Caco-2 (cell line): ENCODE results near the gene CSF3. TPM values are rescaled to one million over a fixed set of nuclear protein-coding genes. Genes with fewer than 3 reads are reported as not detected.

Experiments
- BruUV-seq: library from RNA; stranded (reverse); fragments of 400-500 nt; replicated peaks from 2 replicates; lab custom pipeline; 2021; lab: Mats Ljungman, UMichigan
- CTCF ChIA-PET: fragments of 300-600 bp; sonication (Branson Sonifier 250); formaldehyde crosslinking; loops from one replicate; lab custom pipeline; 2022; ENCODE audit warnings: antibody characterized with exemption; lab: Charles Lee
- POLR2A ChIA-PET: fragments of 300-600 bp; sonication (Branson Sonifier 250); formaldehyde crosslinking; loops from one replicate; lab custom pipeline; 2022; ENCODE audit warnings: antibody characterized with exemption; lab: Charles Lee
- DNase-seq, 2 experiments: peaks; one replicate each; pipeline versions ENCODE4 v3.0.0 to v3.0.0-alpha.2; 2020 to 2022
- H3K27me3 ChIP-seq: replicated peaks from 2 replicates; pipeline ENCODE4 v1.6.0; 2011; ENCODE audit warnings: low read length; ENCODE audit not compliant: control insufficient read depth, insufficient read depth
- H3K36me3 ChIP-seq: 2 replicates; pipeline ENCODE4 v1.5.1; 2011; ENCODE audit warnings: low read length; ENCODE audit not compliant: control insufficient read depth, insufficient read depth
- H3K4me1 ChIP-seq: fragments of 250-450 bp; sonication (Bioruptor Pico); 2 replicates; pipeline ENCODE4 v1.5.1; 2020; ENCODE audit warnings: mild to moderate bottlenecking
- H3K4me3 ChIP-seq: 2 replicates; pipeline ENCODE4 v1.5.1; 2011; ENCODE audit warnings: low read depth, mild to moderate bottlenecking, control low read depth, low read length
- H3K9me3 ChIP-seq: fragments of 250-450 bp; sonication (Bioruptor Pico); 2 replicates; pipeline ENCODE4 v1.5.1; 2020; ENCODE audit warnings: mild to moderate bottlenecking, moderate library complexity
- H3K27ac Mint-ChIP-seq: one replicate; pipeline ENCODE4 v1.8.0; 2022; ENCODE audit warnings: mixed read lengths; ENCODE audit not compliant: unreplicated experiment
- H3K27me3 Mint-ChIP-seq: one replicate; pipeline ENCODE4 v1.8.0; 2022; ENCODE audit warnings: mixed read lengths; ENCODE audit not compliant: insufficient read depth, unreplicated experiment
- H3K36me3 Mint-ChIP-seq: one replicate; pipeline ENCODE4 v1.8.0; 2022; ENCODE audit warnings: mild to moderate bottlenecking, mixed read lengths; ENCODE audit not compliant: insufficient read depth, unreplicated experiment
- H3K4me1 Mint-ChIP-seq: one replicate; pipeline ENCODE4 v1.8.0; 2022; ENCODE audit warnings: low read depth, mixed read lengths; ENCODE audit not compliant: unreplicated experiment
- H3K4me3 Mint-ChIP-seq: one replicate; pipeline ENCODE4 v1.8.0; 2022; ENCODE audit warnings: mild to moderate bottlenecking, moderate library complexity, mixed read lengths; ENCODE audit not compliant: unreplicated experiment
- H3K9me3 Mint-ChIP-seq: one replicate; pipeline ENCODE4 v1.8.0; 2022; ENCODE audit warnings: mixed read lengths; ENCODE audit not compliant: unreplicated experiment
- intact Hi-C: fragments of 100-400 bp; cut with micrococcal nuclease; formaldehyde crosslinking; loops from one replicate; pipeline ENCODE4 v1.10.0; 2022; ENCODE audit not compliant: unreplicated experiment
- total RNA-seq: library from RNA; stranded (reverse); gene quantifications from 2 replicates; pipeline ENCODE4 v1.2.3, GENCODE V29; 2022
- TF ChIP-seq, protein P1 (sequence below), 2 experiments: fragments of 200-600 bp in 1 of 2; IDR thresholded peaks; 1 replicate in 1 of 2; 2 replicates in 1 of 2; pipeline versions ENCODE4 v1.5.1 to v1.8.0; 2011 to 2022; ENCODE audit warnings: antibody characterized with exemption in 1 of 2, control low read depth in 1 of 2, inconsistent platforms in 1 of 2, low read depth in 1 of 2, low read length in 1 of 2, mild to moderate bottlenecking in 1 of 2, moderate library complexity in 1 of 2; ENCODE audit not compliant: insufficient read depth in 1 of 2, severe bottlenecking in 1 of 2, unreplicated experiment in 1 of 2

CSF3 gene
- total RNA-seq, 1 experiment from 2014 or later = not detected

DNA sequence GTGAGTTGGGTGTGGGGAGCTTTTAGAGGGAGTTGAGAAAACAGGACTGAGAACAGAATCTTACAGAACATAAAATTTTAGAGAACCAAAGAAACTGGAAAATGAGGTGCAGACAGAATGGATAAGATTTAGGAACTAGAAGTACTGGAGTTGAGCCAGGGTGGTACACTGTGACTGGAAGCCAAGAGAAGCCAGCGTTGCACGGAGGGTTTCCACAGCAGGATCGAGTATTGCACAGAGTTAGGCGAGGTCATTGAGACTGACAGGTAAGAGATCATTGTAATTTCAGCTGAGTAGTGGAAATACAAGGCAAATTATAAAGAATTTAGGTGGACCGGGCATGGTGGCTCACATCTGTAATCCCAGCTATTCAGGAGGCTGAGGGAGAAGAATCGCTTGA, 45.9 kb upstream of the CSF3 start:
- BruUV-seq = no TSS peak
- no peak overlapping the region for H3K4me3 ChIP-seq
- H3K27me3 ChIP-seq = no peaks in the 10 kb centered on the region
- CTCF ChIA-PET = no interaction called here
- DNase-seq = no peak
- TF ChIP-seq, protein P1, sequence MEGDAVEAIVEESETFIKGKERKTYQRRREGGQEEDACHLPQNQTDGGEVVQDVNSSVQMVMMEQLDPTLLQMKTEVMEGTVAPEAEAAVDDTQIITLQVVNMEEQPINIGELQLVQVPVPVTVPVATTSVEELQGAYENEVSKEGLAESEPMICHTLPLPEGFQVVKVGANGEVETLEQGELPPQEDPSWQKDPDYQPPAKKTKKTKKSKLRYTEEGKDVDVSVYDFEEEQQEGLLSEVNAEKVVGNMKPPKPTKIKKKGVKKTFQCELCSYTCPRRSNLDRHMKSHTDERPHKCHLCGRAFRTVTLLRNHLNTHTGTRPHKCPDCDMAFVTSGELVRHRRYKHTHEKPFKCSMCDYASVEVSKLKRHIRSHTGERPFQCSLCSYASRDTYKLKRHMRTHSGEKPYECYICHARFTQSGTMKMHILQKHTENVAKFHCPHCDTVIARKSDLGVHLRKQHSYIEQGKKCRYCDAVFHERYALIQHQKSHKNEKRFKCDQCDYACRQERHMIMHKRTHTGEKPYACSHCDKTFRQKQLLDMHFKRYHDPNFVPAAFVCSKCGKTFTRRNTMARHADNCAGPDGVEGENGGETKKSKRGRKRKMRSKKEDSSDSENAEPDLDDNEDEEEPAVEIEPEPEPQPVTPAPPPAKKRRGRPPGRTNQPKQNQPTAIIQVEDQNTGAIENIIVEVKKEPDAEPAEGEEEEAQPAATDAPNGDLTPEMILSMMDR (IDR thresholded peaks at IDR 0.05; ENCODE audit: insufficient read depth in 1 of 2, low read depth in 1 of 2, low read length in 1 of 2, severe bottlenecking in 1 of 2, unreplicated experiment in 1 of 2) = no peak
- POLR2A ChIA-PET = no interaction called here
- H3K36me3 ChIP-seq = no peaks in the 10 kb centered on the region
- no peaks in the 10 kb centered on the region for H3K9me3 ChIP-seq
- H3K4me1 ChIP-seq = no peaks in the 10 kb centered on the region
- intact Hi-C loops = no loop called here
- Mint-ChIP-seq H3K27me3 (peaks cover 3% of the 10 kb centered on the region), H3K36me3 (no peaks in the 10 kb centered on the region), H3K4me3 (no peak overlapping the region), H3K9me3 (no peaks in the 10 kb centered on the region), H3K27ac (no peak overlapping the region), H3K4me1 (peaks cover 7% of the 10 kb centered on the region)

DNA sequence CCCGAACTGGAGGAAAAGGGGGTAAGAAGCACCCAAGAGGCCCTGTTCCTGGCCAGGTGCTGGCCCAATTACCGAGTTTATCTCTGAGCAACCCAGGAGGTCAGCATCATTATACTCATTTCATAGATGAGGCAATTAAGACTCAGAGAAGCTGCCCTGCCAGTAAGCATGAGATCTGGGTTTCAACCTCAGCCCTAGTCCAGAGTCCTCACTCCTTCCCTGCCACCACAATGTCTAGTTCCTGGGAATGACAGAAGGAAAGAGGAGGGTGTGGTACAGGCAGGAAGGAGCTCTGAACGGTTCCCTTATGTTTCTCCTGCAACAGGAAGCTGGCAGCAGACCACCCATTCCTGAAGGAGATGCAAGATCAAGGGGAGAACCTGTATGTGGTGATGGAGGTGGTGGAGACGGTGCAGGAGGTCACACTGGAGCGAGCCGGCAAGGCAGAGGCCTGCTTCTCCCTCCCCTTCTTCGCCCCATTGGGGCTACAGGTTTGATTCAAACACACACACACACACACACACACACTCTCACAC, 45.0 kb upstream of the CSF3 start:
- POLR2A ChIA-PET = interaction anchor here (0.6 kb wide), 1 partner anchor 52 kb away, joined by 10 read pairs; the partner anchor contains the start of gene GSDMB
- Mint-ChIP-seq H3K27me3 (peaks cover 3% of the 10 kb centered on the region), H3K4me3 (no peak overlapping the region), H3K9me3 (no peaks in the 10 kb centered on the region), H3K36me3 (no peaks in the 10 kb centered on the region), H3K27ac (no peak overlapping the region), H3K4me1 (peaks cover 7% of the 10 kb centered on the region)
- H3K27me3 ChIP-seq = no peaks in the 10 kb centered on the region
- intact Hi-C loops = no loop called here
- TF ChIP-seq, protein P1 (IDR thresholded peaks at IDR 0.05; ENCODE audit: insufficient read depth in 1 of 2, low read depth in 1 of 2, low read length in 1 of 2, severe bottlenecking in 1 of 2, unreplicated experiment in 1 of 2) = no peak
- no peak overlapping the region for H3K4me3 ChIP-seq
- H3K9me3 ChIP-seq = no peaks in the 10 kb centered on the region
- H3K4me1 ChIP-seq = no peaks in the 10 kb centered on the region
- CTCF ChIA-PET = no interaction called here
- no peaks in the 10 kb centered on the region for H3K36me3 ChIP-seq
- DNase-seq = no peak
- no TSS peak for BruUV-seq

DNA sequence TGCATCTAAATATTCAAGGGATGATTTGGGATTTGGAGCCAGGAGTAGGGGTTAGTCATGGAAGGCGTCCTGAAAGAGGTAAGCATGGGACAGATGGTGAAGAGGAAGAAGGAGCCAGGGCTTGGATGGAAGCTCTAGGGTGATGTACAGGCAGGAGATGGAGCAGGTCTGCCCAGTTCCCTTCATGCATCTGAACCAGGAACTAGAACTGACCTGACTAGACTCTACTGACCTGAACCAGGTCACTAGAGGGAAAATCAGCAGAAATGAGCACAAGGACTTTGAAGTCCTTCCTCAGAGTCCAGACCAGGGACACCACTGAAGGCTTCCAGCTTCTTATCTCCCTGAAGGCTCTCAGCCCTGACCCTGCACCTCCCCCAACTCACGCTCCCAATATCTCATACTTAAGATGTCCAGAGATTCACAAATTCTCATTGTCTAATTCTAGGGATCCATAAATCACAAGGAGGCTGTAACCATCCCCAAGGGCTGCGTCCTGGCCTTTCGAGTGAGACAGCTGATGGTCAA, 44.1 kb upstream of the CSF3 start:
- no peak for DNase-seq
- Histone ChIP-seq H3K4me3 (no peak overlapping the region), H3K9me3 (no peaks in the 10 kb centered on the region), H3K36me3 (no peaks in the 10 kb centered on the region), H3K4me1 (no peaks in the 10 kb centered on the region), H3K27me3 (no peaks in the 10 kb centered on the region)
- no TSS peak for BruUV-seq
- Mint-ChIP-seq H3K4me3 (no peak overlapping the region), H3K4me1 (peaks cover 7% of the 10 kb centered on the region), H3K27ac (no peak overlapping the region), H3K9me3 (no peaks in the 10 kb centered on the region), H3K27me3 (peaks cover 3% of the 10 kb centered on the region), H3K36me3 (no peaks in the 10 kb centered on the region)
- POLR2A ChIA-PET = interaction anchor here (0.5 kb wide), 1 partner anchor 56 kb away, joined by 4 read pairs; no protein-coding TSS in a partner anchor
- intact Hi-C loops = no loop called here
- TF ChIP-seq, protein P1 (IDR thresholded peaks at IDR 0.05; ENCODE audit: insufficient read depth in 1 of 2, low read depth in 1 of 2, low read length in 1 of 2, severe bottlenecking in 1 of 2, unreplicated experiment in 1 of 2) = no peak
- CTCF ChIA-PET = no interaction called here
